22Rv1 (cell line): ENCODE data around the gene STH.

Experiments
- ZFX ChIP-seq: fragments of 450-650 bp; IDR thresholded peaks from 2 replicates; pipeline ENCODE4 v1.6.1; 2017; ENCODE audit warnings: antibody characterized with exemption, borderline replicate concordance
- TF ChIP-seq, protein P1 (sequence below): fragments of 450-650 bp; IDR thresholded peaks from 2 replicates; pipeline ENCODE4 v1.5.1; 2017; ENCODE audit warnings: mild to moderate bottlenecking

GRCh38 chr17:46042246-46042645 lies 43.2 kb downstream of the STH start:
- TF ChIP-seq, protein P1, sequence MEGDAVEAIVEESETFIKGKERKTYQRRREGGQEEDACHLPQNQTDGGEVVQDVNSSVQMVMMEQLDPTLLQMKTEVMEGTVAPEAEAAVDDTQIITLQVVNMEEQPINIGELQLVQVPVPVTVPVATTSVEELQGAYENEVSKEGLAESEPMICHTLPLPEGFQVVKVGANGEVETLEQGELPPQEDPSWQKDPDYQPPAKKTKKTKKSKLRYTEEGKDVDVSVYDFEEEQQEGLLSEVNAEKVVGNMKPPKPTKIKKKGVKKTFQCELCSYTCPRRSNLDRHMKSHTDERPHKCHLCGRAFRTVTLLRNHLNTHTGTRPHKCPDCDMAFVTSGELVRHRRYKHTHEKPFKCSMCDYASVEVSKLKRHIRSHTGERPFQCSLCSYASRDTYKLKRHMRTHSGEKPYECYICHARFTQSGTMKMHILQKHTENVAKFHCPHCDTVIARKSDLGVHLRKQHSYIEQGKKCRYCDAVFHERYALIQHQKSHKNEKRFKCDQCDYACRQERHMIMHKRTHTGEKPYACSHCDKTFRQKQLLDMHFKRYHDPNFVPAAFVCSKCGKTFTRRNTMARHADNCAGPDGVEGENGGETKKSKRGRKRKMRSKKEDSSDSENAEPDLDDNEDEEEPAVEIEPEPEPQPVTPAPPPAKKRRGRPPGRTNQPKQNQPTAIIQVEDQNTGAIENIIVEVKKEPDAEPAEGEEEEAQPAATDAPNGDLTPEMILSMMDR: no peak
- TF ChIP-seq ZFX: no peak
